Endometrium (tissue), 2 donors: Measurements from ENCODE around the gene SDK1.
A peak's percentile ranks its signal among the peaks of the same experiment; 100 is the strongest.

ENCODE experiments used
- FAIRE-seq: peaks from 2 replicates; lab custom pipeline; 2012; peaks lifted over from hg19 to GRCh38; lab: Jason Lieb, UNC
- donor health status: control.
- donor health status: control.

The SDK1 gene

GRCh38 chr7:4054158-4054557 lies 753.1 kb downstream of the SDK1 start:
- no peak for FAIRE-seq

GRCh38 chr7:4056552-4057288 lies 755.7 kb downstream of the SDK1 start:
- no peak for FAIRE-seq

GRCh38 chr7:4057289-4057616 lies 756.2 kb downstream of the SDK1 start:
- no peak for FAIRE-seq

GRCh38 chr7:4058158-4058557 lies 757.1 kb downstream of the SDK1 start:
- FAIRE-seq = peak; percentile 71

GRCh38 chr7:4065190-4065589 lies 764.1 kb downstream of the SDK1 start:
- no peak for FAIRE-seq

- no peak for FAIRE-seq
Observed at GRCh38 chr7:4066206-4066605, 765.2 kb downstream of the SDK1 start.

- no peak for FAIRE-seq
Observed at GRCh38 chr7:4066626-4067475, 765.8 kb downstream of the SDK1 start.

GRCh38 chr7:4067476-4067760 lies 766.4 kb downstream of the SDK1 start:
- FAIRE-seq = no peak

- no peak for FAIRE-seq
Observed at GRCh38 chr7:4067874-4068273, 766.8 kb downstream of the SDK1 start.

- no peak for FAIRE-seq
Observed at GRCh38 chr7:4068286-4068685, 767.2 kb downstream of the SDK1 start.

GRCh38 chr7:4069268-4070095 lies 768.4 kb downstream of the SDK1 start:
- no peak for FAIRE-seq

- FAIRE-seq = no peak
Observed at GRCh38 chr7:4070214-4070613, 769.2 kb downstream of the SDK1 start.

GRCh38 chr7:4071370-4072058 lies 770.5 kb downstream of the SDK1 start:
- no peak for FAIRE-seq

- no peak for FAIRE-seq
Observed at GRCh38 chr7:4072161-4072925, 771.3 kb downstream of the SDK1 start.

GRCh38 chr7:4073052-4073451 lies 772.0 kb downstream of the SDK1 start:
- FAIRE-seq = no peak

GRCh38 chr7:4073750-4074149 lies 772.7 kb downstream of the SDK1 start:
- FAIRE-seq = no peak

- no peak for FAIRE-seq
Observed at GRCh38 chr7:4074407-4074806, 773.4 kb downstream of the SDK1 start.

- no peak for FAIRE-seq
Observed at GRCh38 chr7:4074994-4075393, 773.9 kb downstream of the SDK1 start.

- no peak for FAIRE-seq
Observed at GRCh38 chr7:4076701-4077294, 775.7 kb downstream of the SDK1 start.

GRCh38 chr7:4077980-4078379 lies 776.9 kb downstream of the SDK1 start:
- FAIRE-seq = no peak

- no peak for FAIRE-seq
Observed at GRCh38 chr7:4078580-4078979, 777.5 kb downstream of the SDK1 start.
